Measurements from ENCODE around the gene COMMD1. TPM values are rescaled to one million over a fixed set of nuclear protein-coding genes. Genes with fewer than 3 reads are reported as not detected.

The COMMD1 gene
- polyA plus RNA-seq, 5 donors = 47.5 to 91.7 (median 84.9) TPM

DNA sequence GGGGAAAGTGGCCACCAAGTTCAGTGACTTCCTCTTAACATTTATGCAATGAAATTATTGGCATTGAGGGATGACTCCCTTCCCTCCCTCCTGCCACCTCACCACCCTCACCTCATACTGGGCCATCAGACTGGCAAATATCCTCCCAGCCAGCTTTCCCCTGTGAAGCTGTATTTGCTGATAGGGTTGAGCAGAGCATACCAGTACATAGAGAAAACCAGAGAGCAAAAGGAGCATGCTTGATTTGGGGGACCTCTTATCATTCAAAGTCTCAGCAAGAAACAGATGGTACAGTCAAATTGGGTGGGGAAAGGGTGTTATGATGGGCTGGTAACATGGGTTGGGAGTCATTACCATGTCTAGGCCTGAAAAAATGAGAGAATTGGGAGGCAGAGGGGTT is 271.3 kb downstream of the COMMD1 start:
- no peak for DNase-seq

DNA sequence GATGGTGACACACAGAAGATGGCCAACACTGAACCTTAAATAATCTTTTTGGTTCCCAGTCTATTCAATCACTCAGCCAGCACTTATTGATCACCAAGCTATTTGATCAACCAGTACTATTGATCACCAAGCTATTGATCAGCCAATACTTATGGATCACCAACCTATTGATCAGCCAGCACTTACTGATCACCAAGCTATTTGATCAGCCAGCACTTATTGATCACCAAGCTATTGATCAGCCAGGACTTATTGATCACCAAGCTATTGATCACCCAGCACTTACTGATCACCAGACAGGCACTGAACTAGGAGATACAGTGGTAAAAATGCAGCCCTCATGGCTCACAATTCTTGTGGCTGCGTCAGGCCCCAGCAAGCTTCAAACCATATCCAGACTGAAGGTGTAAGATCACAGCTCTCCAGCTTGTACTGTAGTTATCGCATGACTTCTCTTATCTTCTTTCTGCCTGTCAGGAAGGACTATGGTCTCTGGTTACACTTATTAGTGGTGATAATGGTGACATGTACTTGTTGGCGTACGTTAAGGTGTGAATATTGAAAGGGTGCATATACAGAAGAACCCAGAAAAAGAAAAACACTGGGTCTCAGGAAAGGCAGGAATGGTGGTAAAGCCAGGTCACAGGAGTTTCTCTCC is 272.0 kb downstream of the COMMD1 start:
- DNase-seq = no peak

DNA sequence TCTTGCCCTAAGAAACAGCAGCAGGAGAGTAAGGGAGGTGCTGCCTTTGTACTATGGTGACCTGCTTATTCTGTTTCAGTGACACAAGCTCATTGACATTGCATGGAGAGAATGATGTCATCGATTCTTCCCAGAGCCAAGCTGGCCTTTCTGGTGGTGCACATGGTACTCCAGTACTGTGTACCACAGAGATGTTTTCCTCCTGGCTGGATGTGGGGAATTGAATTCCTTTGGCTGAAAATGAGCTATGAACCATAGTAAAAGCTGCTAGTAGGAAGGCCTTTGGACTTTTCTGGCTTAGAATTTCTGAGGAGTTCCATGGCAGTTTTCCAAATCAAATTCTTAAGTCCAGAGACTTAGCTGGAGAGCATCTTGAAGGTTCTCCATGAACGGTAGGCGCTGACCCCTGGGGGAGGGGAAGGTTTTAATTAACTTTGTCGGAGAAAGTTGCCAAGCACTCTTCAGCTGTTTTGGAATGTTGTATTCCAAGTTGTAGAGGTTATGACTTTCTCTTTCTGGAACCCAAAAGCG is 273.3 kb downstream of the COMMD1 start:
- peak; percentile 53 to 71 for DNase-seq

DNA sequence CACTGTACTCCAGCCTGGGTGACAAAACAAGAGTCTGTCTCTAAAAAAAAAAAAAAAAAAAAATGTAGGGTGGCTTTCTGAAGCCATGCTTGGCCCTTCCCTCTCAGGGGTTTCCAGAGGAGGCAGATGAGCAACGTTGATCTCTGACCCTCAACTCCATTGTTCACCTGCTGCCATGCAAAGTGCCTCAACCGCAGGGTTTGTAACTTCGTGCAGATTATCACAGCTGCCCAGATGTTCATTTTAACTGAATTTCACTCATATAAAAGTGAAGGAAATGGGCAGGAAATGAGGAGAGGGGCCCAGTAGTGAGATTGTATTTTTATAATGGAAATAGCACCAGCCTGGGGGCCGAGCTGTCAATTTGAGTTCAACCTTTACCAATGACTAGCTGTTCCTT is 275.5 kb downstream of the COMMD1 start:
- no peak for DNase-seq

DNA sequence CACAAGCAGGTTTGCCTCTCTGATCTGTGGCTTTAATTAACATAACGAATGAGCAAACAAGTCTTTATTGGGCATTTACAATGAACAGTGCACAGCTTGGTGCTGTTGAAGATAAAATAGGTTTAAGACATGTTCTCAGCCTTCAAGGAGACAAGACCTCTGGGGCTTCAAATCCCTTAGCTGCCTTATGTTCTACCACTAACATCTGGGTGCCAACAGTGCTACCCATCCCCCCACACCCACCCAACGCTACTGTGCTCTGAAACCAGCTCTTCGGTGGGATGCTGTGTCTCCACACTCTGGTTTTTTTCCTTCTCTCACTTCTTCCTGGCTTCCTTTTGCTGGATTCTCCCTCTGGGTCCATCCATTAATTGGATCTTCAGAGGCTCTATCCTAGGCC is 276.4 kb downstream of the COMMD1 start:
- DNase-seq = no peak

DNA sequence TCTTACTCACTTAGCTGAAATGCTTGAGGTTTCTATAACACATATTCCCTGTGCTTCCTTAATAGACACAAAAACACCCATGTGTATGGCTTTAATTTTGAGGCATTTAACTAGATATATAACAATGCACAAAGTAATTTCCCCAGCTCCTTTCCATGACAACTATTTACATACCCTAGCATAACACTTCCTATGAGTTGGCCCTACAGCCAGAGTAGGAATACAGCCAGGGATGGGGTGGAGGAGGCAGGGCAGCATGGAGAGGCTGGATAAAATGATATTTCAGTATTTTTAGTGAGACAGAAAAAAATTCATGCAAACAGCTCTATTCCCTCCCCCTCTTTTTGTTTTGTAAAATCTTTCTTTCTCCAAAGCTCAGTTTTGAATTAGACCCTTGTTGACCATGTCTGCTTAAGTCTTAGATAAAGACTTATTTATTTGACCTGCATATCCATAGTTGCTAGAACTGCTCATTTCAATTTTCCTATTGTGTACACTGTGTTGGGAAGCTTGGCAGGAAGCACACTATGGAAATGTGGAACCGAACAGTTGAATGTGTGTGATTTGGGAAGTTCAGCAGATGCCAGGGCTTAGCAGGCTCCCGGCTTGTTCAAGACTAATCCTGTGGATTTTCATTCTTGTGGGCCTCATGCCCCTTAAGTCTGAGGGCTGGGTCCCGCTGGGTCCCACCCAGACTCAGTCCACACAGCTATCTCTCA is 279.2 kb downstream of the COMMD1 start:
- no peak for DNase-seq

Other genes with a start within 250 kb of the COMMD1 start
- 10 to 100 TPM; 20.0 to 31.4 (median 27.6) TPM for gene FAM161A, start 51.6 kb upstream of the COMMD1 start, polyA plus RNA-seq (ENCODE audit: insufficient read depth in 1 of 5, insufficient read length in 5 of 5, low replicate concordance in 1 of 5)
- gene CCT4, start 17.0 kb upstream of the COMMD1 start, polyA plus RNA-seq (ENCODE audit: insufficient read depth in 1 of 5, insufficient read length in 5 of 5, low replicate concordance in 1 of 5) = 100 to 1,000 TPM; 146 to 163 (median 153) TPM

All from right lung (tissue), 5 donors.